AG04449 (cell line): ENCODE data around the gene CAMSAP1.

ENCODE experiments used
- CTCF ChIA-PET: fragments of 350-600 bp; formaldehyde crosslinking; extraction: SDS; loops from one replicate; lab custom pipeline; 2021; ENCODE audit warnings: antibody characterized with exemption; lab: Yijun Ruan, JAX
- POLR2A ChIA-PET: fragments of 400-600, 350-600 bp; formaldehyde crosslinking; extraction: SDS; loops from one replicate; lab custom pipeline; 2020; ENCODE audit warnings: antibody characterized with exemption, inconsistent platforms; lab: Yijun Ruan, JAX
- DNase-seq: peaks from one replicate; pipeline ENCODE4 v3.0.0-alpha.2; 2010; ENCODE audit warnings: low read depth, low spot score
- H3K4me3 ChIP-seq: 2 replicates; pipeline ENCODE4 v1.5.1; 2011; ENCODE audit warnings: low read depth, mild to moderate bottlenecking, control low read depth, low read length
- TF ChIP-seq, protein P1 (sequence below): IDR thresholded peaks from one replicate; pipeline ENCODE4 v1.5.1; 2011; ENCODE audit warnings: mild to moderate bottlenecking, moderate library complexity, low read length, control low read depth, inconsistent platforms; ENCODE audit not compliant: insufficient read depth; ENCODE audit errors: missing control alignments

CAMSAP1 gene

DNA sequence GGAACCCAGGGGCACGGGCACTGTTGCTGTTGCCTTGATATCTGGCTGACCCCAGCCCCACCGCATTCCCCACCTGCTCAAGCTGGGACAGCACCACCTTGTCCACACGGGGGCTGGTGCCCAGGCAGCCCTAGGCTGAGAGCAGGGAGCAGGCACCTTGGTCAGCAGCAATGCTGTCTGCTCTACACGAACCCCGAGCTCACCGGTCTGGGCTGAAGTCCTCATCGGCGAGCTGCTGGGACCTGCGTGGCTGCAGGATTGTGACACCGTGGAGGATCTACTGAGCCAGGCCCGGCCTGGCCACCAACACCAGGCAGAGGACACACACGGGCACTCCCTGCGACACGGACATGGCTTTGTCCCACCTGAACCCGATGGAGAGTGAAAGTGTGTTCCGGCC is 127.3 kb downstream of the CAMSAP1 start:
- no peak overlapping the region for H3K4me3 ChIP-seq
- ChIA-PET CTCF (interaction anchor here (0.8 kb wide), 1 partner anchor 20 kb away, joined by 3 read pairs; no protein-coding TSS in a partner anchor), POLR2A (no interaction called here)
- TF ChIP-seq, protein P1, sequence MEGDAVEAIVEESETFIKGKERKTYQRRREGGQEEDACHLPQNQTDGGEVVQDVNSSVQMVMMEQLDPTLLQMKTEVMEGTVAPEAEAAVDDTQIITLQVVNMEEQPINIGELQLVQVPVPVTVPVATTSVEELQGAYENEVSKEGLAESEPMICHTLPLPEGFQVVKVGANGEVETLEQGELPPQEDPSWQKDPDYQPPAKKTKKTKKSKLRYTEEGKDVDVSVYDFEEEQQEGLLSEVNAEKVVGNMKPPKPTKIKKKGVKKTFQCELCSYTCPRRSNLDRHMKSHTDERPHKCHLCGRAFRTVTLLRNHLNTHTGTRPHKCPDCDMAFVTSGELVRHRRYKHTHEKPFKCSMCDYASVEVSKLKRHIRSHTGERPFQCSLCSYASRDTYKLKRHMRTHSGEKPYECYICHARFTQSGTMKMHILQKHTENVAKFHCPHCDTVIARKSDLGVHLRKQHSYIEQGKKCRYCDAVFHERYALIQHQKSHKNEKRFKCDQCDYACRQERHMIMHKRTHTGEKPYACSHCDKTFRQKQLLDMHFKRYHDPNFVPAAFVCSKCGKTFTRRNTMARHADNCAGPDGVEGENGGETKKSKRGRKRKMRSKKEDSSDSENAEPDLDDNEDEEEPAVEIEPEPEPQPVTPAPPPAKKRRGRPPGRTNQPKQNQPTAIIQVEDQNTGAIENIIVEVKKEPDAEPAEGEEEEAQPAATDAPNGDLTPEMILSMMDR = no peak
- DNase-seq = no peak

DNA sequence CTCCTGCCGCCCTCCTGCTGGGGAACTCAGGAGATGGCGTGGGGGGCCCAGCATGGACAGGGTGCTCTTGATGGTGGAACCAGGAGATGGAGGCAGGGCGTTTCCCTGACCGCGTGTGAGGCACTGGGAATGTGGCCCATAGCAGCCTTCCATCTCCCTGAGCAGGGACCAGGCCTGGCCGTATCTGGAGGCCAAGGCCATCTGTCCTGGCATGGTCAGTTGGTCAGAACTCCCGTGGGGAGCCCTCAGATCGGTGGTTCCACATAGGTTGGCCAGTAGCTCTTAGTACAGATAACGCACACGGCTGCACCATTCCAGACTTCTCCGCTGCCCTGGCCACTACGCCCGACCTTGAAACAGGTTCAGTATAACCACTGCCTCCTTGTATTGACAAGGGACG is 127.8 kb downstream of the CAMSAP1 start:
- CTCF ChIA-PET = no interaction called here
- TF ChIP-seq, protein P1 = no peak
- H3K4me3 ChIP-seq = no peak overlapping the region
- no peak for DNase-seq
- POLR2A ChIA-PET = no interaction called here

DNA sequence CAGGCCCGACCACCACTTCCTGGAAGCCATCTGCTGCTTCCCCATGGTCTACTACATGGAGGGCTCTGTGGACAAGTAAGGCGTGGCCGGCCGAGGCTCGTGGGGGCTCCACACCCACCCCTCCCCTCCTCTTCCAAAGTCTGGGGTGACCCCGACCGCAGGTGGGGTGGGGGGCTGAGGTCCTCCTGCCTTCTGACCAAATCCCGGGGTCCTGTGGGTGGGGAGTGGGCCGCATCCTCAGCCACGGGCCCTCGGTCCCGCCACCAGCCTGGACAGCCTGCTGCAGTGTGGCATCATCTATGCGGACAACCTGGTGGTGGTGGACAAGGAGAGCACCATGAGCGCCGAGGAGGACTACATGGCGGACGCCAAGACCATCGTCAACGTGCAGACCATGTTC is 128.9 kb downstream of the CAMSAP1 start:
- H3K4me3 ChIP-seq = no peak overlapping the region
- TF ChIP-seq, protein P1 = no peak
- ChIA-PET POLR2A (no interaction called here), CTCF (no interaction called here)
- DNase-seq = no peak

DNA sequence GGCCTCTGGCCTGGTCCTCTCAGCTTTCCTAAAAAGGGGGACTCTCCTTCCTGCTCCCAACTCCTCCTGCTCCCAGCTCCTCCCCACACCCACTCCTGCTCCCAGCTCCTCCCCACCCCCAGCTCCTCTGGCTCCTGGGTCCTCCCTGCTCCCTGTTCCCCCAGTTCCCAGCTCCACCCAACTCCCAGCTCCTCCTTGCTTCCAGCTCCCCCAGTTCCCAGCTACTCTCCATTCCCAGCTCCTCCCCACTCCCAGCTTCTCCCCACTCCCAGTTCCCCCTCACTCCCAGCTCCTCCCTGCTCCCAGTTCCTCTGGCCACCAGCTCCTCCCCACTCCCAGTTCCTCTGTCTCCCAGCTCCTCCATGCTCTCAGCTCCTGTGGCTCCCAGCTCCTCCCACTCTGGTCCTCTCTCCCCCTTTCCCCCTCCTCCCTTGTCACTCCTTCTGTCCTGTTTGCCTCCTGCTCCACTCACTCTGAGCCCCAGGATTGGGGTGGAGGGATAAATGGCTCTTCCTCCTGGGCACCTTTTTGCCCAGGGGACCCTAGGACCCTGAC is 129.6 kb downstream of the CAMSAP1 start:
- TF ChIP-seq, protein P1 = no peak
- ChIA-PET CTCF (interaction anchor here (1.6 kb wide), 1 partner anchor 16 kb away, joined by 4 read pairs; no protein-coding TSS in a partner anchor), POLR2A (no interaction called here)
- no peak overlapping the region for H3K4me3 ChIP-seq
- no peak for DNase-seq

DNA sequence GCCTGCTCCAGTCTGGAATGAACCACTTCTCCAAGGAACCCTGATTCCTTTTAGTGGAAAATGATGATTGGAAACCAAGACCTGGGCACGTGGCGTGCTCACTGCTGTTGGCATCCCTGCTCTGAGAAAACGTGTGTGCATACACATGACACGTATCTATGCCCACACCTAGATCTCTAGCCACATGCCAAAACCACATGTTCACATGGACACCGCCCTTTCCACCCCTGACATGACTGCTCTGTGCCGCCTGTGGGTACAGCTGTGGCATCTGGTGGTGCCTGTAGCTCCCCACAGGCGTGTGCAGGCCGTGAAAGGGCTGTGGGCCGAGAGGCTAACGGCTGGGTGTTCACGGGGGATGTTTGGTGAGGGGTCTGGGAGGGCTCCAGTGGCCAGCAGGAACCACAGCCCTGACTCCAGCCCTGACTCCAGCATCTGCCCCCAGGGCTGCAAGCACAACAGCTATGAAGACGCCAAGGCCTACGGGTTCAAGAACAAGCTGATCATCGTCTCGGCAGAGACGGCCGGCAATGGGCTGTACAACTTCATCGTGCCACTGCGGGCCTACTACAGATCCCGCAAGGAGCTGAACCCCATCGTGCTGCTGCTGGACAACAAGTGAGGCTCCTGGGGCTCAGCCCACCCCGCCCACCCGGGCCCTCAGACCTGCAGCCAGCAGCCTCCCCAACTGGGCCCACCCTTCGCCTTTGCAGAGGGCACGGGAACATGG is 130.3 kb downstream of the CAMSAP1 start:
- DNase-seq = no peak
- H3K4me3 ChIP-seq = no peak overlapping the region
- POLR2A ChIA-PET = no interaction called here
- CTCF ChIA-PET = interaction anchor here (1.6 kb wide), 1 partner anchor 17 kb away, joined by 4 read pairs; no protein-coding TSS in a partner anchor
- TF ChIP-seq, protein P1 = no peak

DNA sequence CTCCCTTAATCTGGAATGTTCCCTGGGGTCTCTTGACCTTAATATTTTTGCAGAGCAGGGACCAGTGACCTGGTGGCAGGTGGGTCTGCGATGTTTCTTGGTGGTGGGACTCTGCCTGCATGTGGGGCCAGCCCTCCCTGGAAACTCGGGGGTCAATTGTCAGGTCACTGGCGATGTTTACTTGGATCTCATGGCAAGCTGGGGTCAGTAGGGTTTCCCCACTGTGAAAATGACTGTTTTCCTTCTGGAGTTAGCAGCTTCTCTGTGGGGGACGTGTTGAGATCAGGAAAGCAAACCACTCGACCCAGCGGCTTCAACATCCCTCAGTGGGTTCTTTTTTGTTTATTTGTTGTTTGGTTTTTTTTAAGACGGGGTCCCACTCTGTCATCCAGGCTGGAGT is 131.4 kb downstream of the CAMSAP1 start:
- CTCF ChIA-PET = no interaction called here
- no peak for DNase-seq
- POLR2A ChIA-PET = no interaction called here
- TF ChIP-seq, protein P1 = no peak
- no peak overlapping the region for H3K4me3 ChIP-seq
